Esophagus squamous epithelium (tissue), 4 donors: ENCODE data around the gene RAB37.

Source experiments
- CTCF ChIP-seq, 6 experiments: fragments of 450-650 bp in 4 of 6; fragments of 200-600 bp in 2 of 6; sonication (generic) in 2 of 6; IDR thresholded peaks; one replicate each; pipeline ENCODE4 v1.5.1; 2016 to 2019; ENCODE audit warnings: antibody characterized with exemption in 6 of 6, mild to moderate bottlenecking in 4 of 6, moderate library complexity in 4 of 6
- POLR2A ChIP-seq, 4 donors: fragments of 450-650 bp; IDR thresholded peaks; one replicate each; pipeline ENCODE4 v1.6.1; 2017; ENCODE audit warnings: antibody characterized with exemption in 4 of 4, mild to moderate bottlenecking in 4 of 4, moderate library complexity in 3 of 4

GRCh38 chr17:74795327-74796020 lies 58.4 kb downstream of the RAB37 start:
- TF ChIP-seq POLR2A (IDR thresholded peaks at IDR 0.05) (no peak), CTCF (IDR thresholded peaks at IDR 0.05) (no peak)
